GM23338 (cell line): ENCODE results near the gene PHYHIPL. TPM values are rescaled to one million over a fixed set of nuclear protein-coding genes. Genes with fewer than 3 reads are reported as not detected.

ENCODE experiments used
- ATAC-seq: fragments of 200-7000 bp; cut with Tn5 transposase; 3 replicates; pipeline ENCODE4 v1.9.1; 2020
- DNase-seq: peaks from one replicate; pipeline ENCODE4 v3.0.0-alpha.2; 2015; ENCODE audit warnings: low spot score
- H2AFZ ChIP-seq: fragments of 200-600 bp; sonication (generic); 2 replicates; pipeline ENCODE4 v1.8.0; 2016; ENCODE audit warnings: antibody characterized with exemption, mild to moderate bottlenecking, moderate library complexity
- H3F3A ChIP-seq: fragments of 200-600 bp; sonication (generic); replicated peaks from 2 replicates; pipeline ENCODE4 v1.8.0; 2017; ENCODE audit warnings: antibody characterized with exemption, mixed run types, low read depth
- H3K27ac ChIP-seq: fragments of 200-600 bp; sonication (generic); 2 replicates; pipeline ENCODE4 v1.6.1; 2016; ENCODE audit warnings: low read depth
- H3K27me3 ChIP-seq: fragments of 200-600 bp; sonication (generic); 2 replicates; pipeline ENCODE4 v1.8.0; 2016; ENCODE audit warnings: mild to moderate bottlenecking, mixed run types, moderate library complexity; ENCODE audit not compliant: insufficient read depth
- H3K36me3 ChIP-seq: fragments of 200-600 bp; sonication (generic); 2 replicates; pipeline ENCODE4 v1.8.0; 2016; ENCODE audit warnings: mild to moderate bottlenecking; ENCODE audit not compliant: insufficient read depth
- H3K4me1 ChIP-seq: fragments of 200-600 bp; sonication (generic); 2 replicates; pipeline ENCODE4 v1.8.0; 2016; ENCODE audit warnings: mild to moderate bottlenecking, moderate library complexity; ENCODE audit not compliant: insufficient read depth
- H3K4me2 ChIP-seq: fragments of 200-600 bp; sonication (generic); 2 replicates; pipeline ENCODE4 v1.7.1; 2017; ENCODE audit warnings: mixed run types
- H3K4me3 ChIP-seq: fragments of 200-600 bp; sonication (generic); 2 replicates; pipeline ENCODE4 v1.6.1; 2016; ENCODE audit warnings: mixed run types
- H3K79me2 ChIP-seq: fragments of 200-600 bp; sonication (generic); replicated peaks from 2 replicates; pipeline ENCODE4 v1.8.0; 2017; ENCODE audit warnings: mild to moderate bottlenecking; ENCODE audit not compliant: insufficient read depth
- H3K9me2 ChIP-seq: fragments of 200-600 bp; sonication (generic); 2 replicates; pipeline ENCODE4 v1.8.0; 2017; ENCODE audit not compliant: insufficient read depth
- H4K20me1 ChIP-seq: fragments of 200-600 bp; sonication (generic); replicated peaks from 2 replicates; pipeline ENCODE4 v1.8.0; 2017; ENCODE audit warnings: mild to moderate bottlenecking; ENCODE audit not compliant: insufficient read depth
- H3K27ac Mint-ChIP-seq: 2 replicates; pipeline ENCODE4 v1.8.0; 2020; ENCODE audit warnings: inconsistent platforms, mild to moderate bottlenecking, moderate library complexity, mixed read lengths
- H3K27me3 Mint-ChIP-seq: 3 replicates; pipeline ENCODE4 v1.8.0; 2022; ENCODE audit warnings: low read depth, mild to moderate bottlenecking, moderate library complexity, mixed read lengths, inconsistent platforms; ENCODE audit not compliant: insufficient read depth, poor library complexity
- H3K36me3 Mint-ChIP-seq: 3 replicates; pipeline ENCODE4 v1.8.0; 2021; ENCODE audit warnings: low read depth, mild to moderate bottlenecking, inconsistent platforms, moderate library complexity, mixed read lengths
- H3K4me1 Mint-ChIP-seq: 3 replicates; pipeline ENCODE4 v1.8.0; 2020; ENCODE audit warnings: mild to moderate bottlenecking, inconsistent platforms, mixed read lengths
- H3K4me3 Mint-ChIP-seq: 3 replicates; pipeline ENCODE4 v1.8.0; 2021; ENCODE audit warnings: moderate library complexity, mild to moderate bottlenecking, inconsistent platforms, mixed read lengths
- H3K9me3 Mint-ChIP-seq: 3 replicates; pipeline ENCODE4 v1.8.0; 2020; ENCODE audit warnings: moderate library complexity, mild to moderate bottlenecking, inconsistent platforms, mixed read lengths
- CTCF ChIP-seq, 2 experiments: fragments of 200-600 bp in 1 of 2; sonication (generic) in 1 of 2; conservative IDR thresholded peaks; 2 replicates each; pipeline versions ENCODE4 v1.5.1 to v1.6.1; 2016 to 2017; ENCODE audit warnings: antibody characterized with exemption in 2 of 2, low read depth in 2 of 2, mild to moderate bottlenecking in 2 of 2, moderate library complexity in 1 of 2
- ETS1 ChIP-seq: IDR thresholded peaks from 2 replicates; pipeline ENCODE4 v1.6.1; 2016; ENCODE audit warnings: antibody characterized with exemption
- EZH2 ChIP-seq: fragments of 200-600 bp; sonication (generic); IDR thresholded peaks from one replicate; pipeline ENCODE4 v1.8.0; 2017; ENCODE audit warnings: antibody characterized with exemption, mild to moderate bottlenecking, low read depth; ENCODE audit not compliant: unreplicated experiment
- EZH2phosphoT487 ChIP-seq: fragments of 200-600 bp; sonication (generic); IDR thresholded peaks from one replicate; pipeline ENCODE4 v1.8.1; 2018; ENCODE audit warnings: antibody characterized with exemption; ENCODE audit not compliant: unreplicated experiment
- NANOG ChIP-seq: IDR thresholded peaks from 2 replicates; pipeline ENCODE4 v1.6.1; 2016; ENCODE audit warnings: antibody characterized with exemption, borderline replicate concordance
- REST ChIP-seq: IDR thresholded peaks from one replicate; pipeline ENCODE4 v1.6.1; 2018; ENCODE audit warnings: antibody characterized with exemption; ENCODE audit not compliant: unreplicated experiment
- STAT1 ChIP-seq: IDR thresholded peaks from one replicate; pipeline ENCODE4 v1.6.1; 2016; ENCODE audit warnings: antibody characterized with exemption; ENCODE audit not compliant: unreplicated experiment
- ZNF114 ChIP-seq: fragments of 250-450 bp; sonication (Bioruptor Pico); IDR thresholded peaks from 2 replicates; pipeline ENCODE4 v1.5.0; 2020; ENCODE audit warnings: mild to moderate bottlenecking, moderate library complexity
- long read RNA-seq: library from polyadenylated mRNA; unstranded; transcript quantifications from one replicate; pipeline ENCODE4 v2.0.0, GENCODE V29; 2020; ENCODE audit not compliant: unreplicated experiment
- polyA plus RNA-seq: library from polyadenylated mRNA; unstranded; fragments of >200 nt; fragmentation: Nextera tagmentation; extraction: Ambion mirVana; gene quantifications from 2 replicates; pipeline ENCODE4 v1.2.1, GENCODE V29; 2016
- total RNA-seq: library from RNA; depleted of rRNA; stranded (reverse); fragments of >200 nt; shearing (Covaris generic); gene quantifications from 2 replicates; pipeline ENCODE4 v1.2.3, GENCODE V29; 2014; rRNA removed

Gene PHYHIPL
- total RNA-seq (0.24 and 2.1 TPM in 2 replicates), polyA plus RNA-seq (0.27 and 0.63 TPM in 2 replicates)
- long read RNA-seq: 0 reads

GRCh38 chr10:59176241-59177030 lies at the start of gene PHYHIPL:
PHYHIPL (plus strand) TSS chr10:59176643; CDS start chr10:59176854, 211 bp downstream.
- peak within 1 kb of the TSS; percentile 81 for H3K4me3 Mint-ChIP-seq
- Histone ChIP-seq H4K20me1 (no peaks in the 10 kb centered on the region), H3K4me2 (peak within 1 kb of the TSS; percentile 78), H3K27ac (no peak within 1 kb of the TSS), H3K9me2 (no peaks in the 10 kb centered on the region), H3K4me1 (no peaks in the 10 kb centered on the region; the same call in 1 of the 2 replicates), H2AFZ (peak within 1 kb of the TSS; percentile 93), H3K36me3 (no peaks in the 10 kb centered on the region), H3K4me3 (peak within 1 kb of the TSS; percentile 57), H3K27me3 (peaks cover 46% of the 10 kb centered on the region), H3K79me2 (no peaks in the 10 kb centered on the region), H3F3A (no peaks in the 10 kb centered on the region)
- no peaks in the 10 kb centered on the region for H3K36me3 Mint-ChIP-seq
- H3K4me1 Mint-ChIP-seq: peaks cover 4% of the 10 kb centered on the region; the same call in 1 of the 3 replicates
- peaks cover 29% of the 10 kb centered on the region for H3K27me3 Mint-ChIP-seq
- no peaks in the 10 kb centered on the region for H3K9me3 Mint-ChIP-seq
- ATAC-seq (peak; percentile 83), DNase-seq (peak; percentile 68)
- TF ChIP-seq EZH2phosphoT487 (no peak), ETS1 (no peak), STAT1 (no peak), REST (peak; percentile 7)
- no peak within 1 kb of the TSS for H3K27ac Mint-ChIP-seq

- Histone ChIP-seq H3K27me3 (no peaks in the 10 kb centered on the region), H3K4me2 (no peak overlapping the region), H3K27ac (no peak overlapping the region), H3F3A (no peaks in the 10 kb centered on the region), H3K4me3 (no peak overlapping the region), H3K79me2 (no peaks in the 10 kb centered on the region), H2AFZ (0 out of 2 replicates have a peak overlapping the region, but pooled peaks have one; percentile 19), H3K36me3 (no peaks in the 10 kb centered on the region), H3K4me1 (no peaks in the 10 kb centered on the region), H4K20me1 (no peaks in the 10 kb centered on the region), H3K9me2 (peaks cover 12% of the 10 kb centered on the region; the same call in 1 of the 2 replicates)
- H3K27me3 Mint-ChIP-seq: no peaks in the 10 kb centered on the region
- H3K36me3 Mint-ChIP-seq: no peaks in the 10 kb centered on the region
- no peaks in the 10 kb centered on the region for H3K9me3 Mint-ChIP-seq
- no peaks in the 10 kb centered on the region for H3K4me1 Mint-ChIP-seq
- H3K27ac Mint-ChIP-seq: no peak overlapping the region
- TF ChIP-seq ZNF114 (no peak), EZH2 (no peak), NANOG (no peak), CTCF (conservative IDR thresholded peaks at IDR 0.05; ENCODE audit: low read depth in 2 of 2) (no peak)
- no peak overlapping the region for H3K4me3 Mint-ChIP-seq
- DNase-seq: no peak
- ATAC-seq: no peak
Measured at GRCh38 chr10:59126991-59127390, 49.5 kb upstream of the PHYHIPL start.
